T-helper 17 cell (primary cell): Measurements from ENCODE around the gene EVPLL. TPM values are rescaled to one million over a fixed set of nuclear protein-coding genes. Genes with fewer than 3 reads are reported as not detected.
A peak's percentile ranks its signal among the peaks of the same experiment; 100 is the strongest.
"Not testable (repeated sequence)": the region's sequence is repeated elsewhere in the genome, so short reads cannot be mapped to it uniquely, and the experiment has no call there.

ENCODE experiments used
- ATAC-seq: fragments of 150-1000 bp; cut with Tn5 transposase; 2 replicates; pipeline ENCODE4 v1.10.0; 2021; ENCODE audit warnings: mild to moderate bottlenecking, moderate library complexity
- DNase-seq, 3 donors: peaks; one replicate each; pipeline versions ENCODE4 v3.0.0 to v3.0.0-alpha.2; 2020 to 2021
- H3K9me3 ChIP-seq: one replicate; pipeline ENCODE4 v1.7.0; 2013; ENCODE audit warnings: low read length, mild to moderate bottlenecking; ENCODE audit not compliant: control insufficient read depth, poor library complexity, severe bottlenecking
- H3K27ac Mint-ChIP-seq: one replicate; pipeline ENCODE4 v1.8.0; 2022; ENCODE audit warnings: mild to moderate bottlenecking, moderate library complexity, mixed read lengths
- H3K27me3 Mint-ChIP-seq: one replicate; pipeline ENCODE4 v1.8.0; 2022; ENCODE audit warnings: mixed read lengths
- H3K36me3 Mint-ChIP-seq: one replicate; pipeline ENCODE4 v1.8.0; 2022; ENCODE audit warnings: low read depth, mixed read lengths
- H3K4me1 Mint-ChIP-seq: one replicate; pipeline ENCODE4 v1.8.0; 2022; ENCODE audit warnings: mild to moderate bottlenecking, mixed read lengths
- H3K4me3 Mint-ChIP-seq: one replicate; pipeline ENCODE4 v1.8.0; 2022; ENCODE audit warnings: mild to moderate bottlenecking, moderate library complexity, mixed read lengths
- total RNA-seq, 4 donors: library from RNA in 2 of 4; stranded (reverse) in 2 of 4; gene quantifications; one replicate each; pipeline ENCODE4 v1.2.3 and lab custom pipeline; 2022 to 2026

The EVPLL gene
- total RNA-seq, 2 donors from 2014 or later: not detected

GRCh38 chr17:18412001-18412538 lies 34.5 kb downstream of the EVPLL start:
- Mint-ChIP-seq H3K4me1 (peaks cover 17% of the 10 kb centered on the region), H3K27ac (peak overlapping the region; percentile 75)
- H3K36me3 Mint-ChIP-seq, H3K27me3 Mint-ChIP-seq, H3K9me3 ChIP-seq, H3K4me3 Mint-ChIP-seq, DNase-seq: not testable (repeated sequence)
- peak; percentile 97 for ATAC-seq

- not testable (repeated sequence) for H3K27ac Mint-ChIP-seq, H3K9me3 ChIP-seq, H3K4me3 Mint-ChIP-seq, ATAC-seq, DNase-seq, H3K27me3 Mint-ChIP-seq, H3K4me1 Mint-ChIP-seq, H3K36me3 Mint-ChIP-seq
These were observed 43.9 kb downstream of the EVPLL start for GRCh38 chr17:18421521-18421920.

DNA sequence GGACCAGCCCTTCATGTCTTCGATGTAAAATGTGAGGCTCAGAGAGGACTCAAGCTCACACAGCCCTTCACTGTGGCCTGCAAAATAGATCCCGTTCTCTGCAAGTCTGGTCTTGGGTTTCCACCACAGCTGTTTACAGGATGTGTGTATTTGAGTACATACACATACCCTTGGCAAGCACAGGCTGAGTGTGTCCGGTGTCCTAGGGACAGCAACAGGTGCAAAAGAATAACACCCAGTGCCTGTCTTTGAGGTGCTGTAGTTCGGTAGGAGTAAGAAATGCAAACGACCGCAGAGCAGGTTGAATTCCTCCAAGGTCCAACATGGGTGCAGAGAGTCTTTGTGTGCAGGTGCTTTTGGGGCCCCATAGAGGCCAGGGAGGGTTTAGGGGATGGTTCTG lies 44.9 kb downstream of the EVPLL start:
- H3K27me3 Mint-ChIP-seq, H3K36me3 Mint-ChIP-seq, H3K4me1 Mint-ChIP-seq, ATAC-seq, H3K27ac Mint-ChIP-seq, DNase-seq, H3K9me3 ChIP-seq, H3K4me3 Mint-ChIP-seq: not testable (repeated sequence)

- DNase-seq, H3K27ac Mint-ChIP-seq, ATAC-seq, H3K36me3 Mint-ChIP-seq, H3K4me3 Mint-ChIP-seq, H3K27me3 Mint-ChIP-seq, H3K4me1 Mint-ChIP-seq, H3K9me3 ChIP-seq: not testable (repeated sequence)
These were observed 45.4 kb downstream of the EVPLL start for GRCh38 chr17:18423015-18423414.

DNA sequence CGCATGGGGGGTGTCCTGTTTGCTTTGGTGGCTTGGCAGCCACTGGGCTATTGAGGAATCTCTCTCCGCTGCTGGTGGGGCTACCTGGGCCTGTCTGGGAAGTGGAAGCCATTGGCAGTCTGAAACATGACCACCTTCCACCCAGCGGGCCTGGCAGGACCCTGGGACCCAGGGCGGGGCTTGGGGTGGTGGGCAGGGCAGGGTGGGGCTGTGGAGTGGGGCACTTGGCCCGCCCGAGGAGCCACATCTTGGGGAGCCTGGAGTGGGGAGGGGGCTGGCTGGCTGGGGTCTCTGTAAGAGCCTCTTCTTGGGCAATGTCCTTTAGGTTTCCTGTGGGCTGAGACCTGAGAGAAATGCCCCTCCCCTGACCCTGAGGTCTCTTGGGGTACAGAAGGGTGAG lies 48.0 kb downstream of the EVPLL start:
- not testable (repeated sequence) for DNase-seq, ATAC-seq, H3K27me3 Mint-ChIP-seq, H3K36me3 Mint-ChIP-seq, H3K4me3 Mint-ChIP-seq, H3K27ac Mint-ChIP-seq, H3K9me3 ChIP-seq, H3K4me1 Mint-ChIP-seq

DNA sequence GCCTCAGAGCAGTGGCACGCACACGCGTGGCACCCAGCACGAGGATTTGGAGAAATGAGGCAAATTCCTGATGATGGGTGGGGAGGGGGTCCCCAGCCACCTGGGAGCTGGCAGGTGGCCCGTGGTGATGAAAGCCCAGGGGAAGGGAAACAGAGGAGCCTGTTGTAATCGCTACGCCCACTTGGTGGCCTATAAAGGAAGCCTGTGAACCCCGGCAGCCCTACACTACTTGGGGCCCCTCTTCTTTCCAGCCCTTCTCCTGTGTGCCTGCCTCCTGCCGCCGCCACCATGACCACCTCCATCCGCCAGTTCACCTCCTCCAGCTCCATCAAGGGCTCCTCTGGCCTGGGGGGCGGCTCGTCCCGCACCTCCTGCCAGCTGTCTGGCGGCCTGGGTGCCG lies 49.1 kb downstream of the EVPLL start:
- not testable (repeated sequence) for H3K9me3 ChIP-seq, DNase-seq, H3K27me3 Mint-ChIP-seq, H3K4me3 Mint-ChIP-seq, ATAC-seq, H3K36me3 Mint-ChIP-seq, H3K4me1 Mint-ChIP-seq, H3K27ac Mint-ChIP-seq

DNA sequence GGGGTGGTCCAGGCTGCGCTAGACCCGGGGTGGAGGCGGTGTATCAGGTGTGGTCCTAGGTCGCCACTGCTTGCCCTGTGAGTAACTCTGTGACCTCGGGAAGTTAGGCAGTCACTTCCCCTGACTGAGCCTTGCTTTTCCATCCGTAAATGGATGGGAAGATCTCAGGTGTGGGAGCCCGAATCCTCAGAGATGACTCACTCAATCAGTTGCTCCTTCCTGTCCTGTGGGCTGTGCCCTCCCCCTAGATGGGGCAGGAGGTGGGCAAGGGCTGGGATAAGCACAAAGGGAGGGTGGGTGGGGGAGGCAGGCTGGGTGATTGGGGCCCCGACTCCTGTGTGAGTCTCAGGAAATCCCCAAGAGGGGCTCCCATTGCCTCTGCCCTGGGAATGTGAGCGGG lies 54.6 kb downstream of the EVPLL start:
- not testable (repeated sequence) for H3K4me3 Mint-ChIP-seq, H3K9me3 ChIP-seq, H3K27me3 Mint-ChIP-seq, H3K36me3 Mint-ChIP-seq, DNase-seq, ATAC-seq, H3K4me1 Mint-ChIP-seq, H3K27ac Mint-ChIP-seq

Other genes with a start within 250 kb of the EVPLL start
- gene ALKBH5, start 193.9 kb upstream of the EVPLL start, total RNA-seq: 100 to 1,000 TPM; 100 to 104 TPM
- gene LLGL1, start 152.1 kb upstream of the EVPLL start, total RNA-seq: 10 to 100 TPM; 14.6 to 16.2 TPM
- 100 to 1,000 TPM; 276 to 284 TPM for gene FLII, start 119.0 kb upstream of the EVPLL start, total RNA-seq
- gene MIEF2, start 117.1 kb upstream of the EVPLL start, total RNA-seq: 10 to 100 TPM in 1 of 2 donors, 1 to 10 TPM in 1; 6.1 to 10.2 TPM
- gene TOP3A, start 62.8 kb upstream of the EVPLL start, total RNA-seq: 10 to 100 TPM; 31.8 to 38.4 TPM
- gene SMCR8, start 62.5 kb upstream of the EVPLL start, total RNA-seq: 10 to 100 TPM; 37.9 to 51.6 TPM
- 10 to 100 TPM in 1 of 2 donors, 1 to 10 TPM in 1; 9.8 to 14.0 TPM for gene SHMT1, start 14.2 kb upstream of the EVPLL start, total RNA-seq
- not detected for gene LGALS9C, start 99.0 kb downstream of the EVPLL start, total RNA-seq